ENCODE measurements around the gene AP1M2.

DNA sequence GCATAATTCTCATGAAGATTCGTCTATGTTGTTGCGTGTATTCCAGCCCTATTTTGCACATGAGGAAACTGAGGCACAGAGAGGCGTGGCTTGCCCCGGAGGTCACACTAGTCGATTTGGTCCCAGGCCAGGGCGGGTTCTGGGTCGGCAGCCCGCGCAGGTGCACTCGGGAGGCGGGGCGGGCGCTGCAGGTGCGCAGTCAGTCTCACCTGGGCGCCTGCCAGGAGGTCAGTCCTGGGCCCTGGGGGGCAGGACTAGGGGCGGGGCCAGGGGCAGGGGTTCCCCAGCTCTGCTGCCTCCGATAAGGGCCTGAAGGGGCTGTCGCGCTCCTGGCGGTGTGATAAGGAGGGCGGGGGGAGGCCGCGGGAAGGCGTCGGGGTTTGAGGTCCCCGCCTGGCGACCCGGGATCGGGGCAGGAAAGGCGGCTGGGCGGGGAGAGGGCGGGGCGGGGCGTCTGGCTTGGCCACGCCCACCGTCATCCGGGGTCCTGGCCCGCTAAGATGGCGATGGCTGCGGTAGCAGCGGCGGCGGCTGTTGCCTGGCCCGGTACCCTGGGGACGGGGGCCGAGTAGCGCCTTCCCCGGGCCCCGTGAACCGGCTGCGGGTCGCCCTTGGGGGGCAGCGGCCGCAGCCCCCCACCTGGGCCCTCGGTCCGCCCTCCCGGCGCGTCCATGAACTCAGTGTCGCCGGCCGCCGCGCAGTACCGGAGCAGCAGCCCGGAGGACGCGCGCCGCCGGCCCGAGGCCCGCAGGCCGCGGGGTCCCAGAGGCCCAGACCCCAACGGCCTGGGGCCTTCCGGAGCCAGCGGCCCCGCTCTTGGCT lies 43.5 kb downstream of the AP1M2 start, which contains the start of gene ATG4D:
- TF ChIP-seq EZH2 (IDR thresholded peaks at IDR 0.05) (no peak), POLR2AphosphoS5 (IDR thresholded peaks at IDR 0.05; ENCODE audit: borderline replicate concordance, low read depth, low read length) (peak; percentile 77)
